Suprapubic skin (tissue), 3 donors: ENCODE data around the gene ESPN.

Experiments used
- EP300 ChIP-seq: sonication (generic); formaldehyde crosslinking; IDR thresholded peaks from one replicate; pipeline ENCODE4 v1.6.1; 2017; ENCODE audit warnings: antibody characterized with exemption
- POLR2A ChIP-seq, 2 donors: fragments of 450-650 bp; IDR thresholded peaks; one replicate each; pipeline ENCODE4 v1.6.1; 2017; ENCODE audit warnings: antibody characterized with exemption in 2 of 2, mild to moderate bottlenecking in 2 of 2, moderate library complexity in 2 of 2
- TF ChIP-seq, protein P1 (sequence below), 2 donors: fragments of 200-600 bp in 1 of 2; fragments of 450-650 bp in 1 of 2; sonication (generic) in 1 of 2; IDR thresholded peaks; one replicate each; pipeline ENCODE4 v1.5.1; 2016 to 2019; ENCODE audit warnings: antibody characterized with exemption in 2 of 2, mild to moderate bottlenecking in 1 of 2, moderate library complexity in 1 of 2

DNA sequence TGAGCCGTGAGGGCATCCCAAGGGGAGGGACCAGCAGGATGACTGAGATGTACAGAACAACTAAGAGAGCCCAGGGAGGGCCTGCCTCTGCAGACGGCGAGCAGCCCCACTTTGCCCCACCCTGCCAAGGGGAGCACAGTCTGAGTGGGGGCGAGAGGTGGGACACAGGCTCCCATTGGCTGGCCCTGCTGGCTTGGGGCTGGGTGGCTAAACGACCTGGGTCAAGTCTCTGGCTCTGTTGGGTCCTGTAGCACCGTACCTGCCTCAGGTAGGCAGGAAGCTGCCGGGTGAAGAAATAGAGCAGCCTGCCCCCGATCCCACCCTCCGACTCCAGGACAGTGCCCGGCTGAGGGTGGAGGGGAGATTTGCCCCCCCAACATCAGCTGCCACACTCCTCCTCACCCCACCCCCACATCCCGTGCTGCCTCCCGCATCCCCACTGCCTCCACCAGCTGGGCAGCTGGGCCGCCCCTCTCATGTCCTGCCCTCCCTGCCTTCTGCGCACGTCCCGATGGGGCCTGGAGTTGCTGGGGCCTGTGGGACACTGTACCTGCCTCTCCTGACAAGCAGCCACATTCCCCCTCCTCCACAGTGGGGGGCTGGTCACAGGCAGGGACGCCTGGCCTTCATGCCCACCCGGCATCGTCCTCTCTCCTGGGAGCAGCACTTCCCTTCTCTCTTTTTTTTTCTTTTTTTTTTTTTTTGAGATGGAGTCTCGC is 79.5 kb downstream of the ESPN start:
- TF ChIP-seq, protein P1, sequence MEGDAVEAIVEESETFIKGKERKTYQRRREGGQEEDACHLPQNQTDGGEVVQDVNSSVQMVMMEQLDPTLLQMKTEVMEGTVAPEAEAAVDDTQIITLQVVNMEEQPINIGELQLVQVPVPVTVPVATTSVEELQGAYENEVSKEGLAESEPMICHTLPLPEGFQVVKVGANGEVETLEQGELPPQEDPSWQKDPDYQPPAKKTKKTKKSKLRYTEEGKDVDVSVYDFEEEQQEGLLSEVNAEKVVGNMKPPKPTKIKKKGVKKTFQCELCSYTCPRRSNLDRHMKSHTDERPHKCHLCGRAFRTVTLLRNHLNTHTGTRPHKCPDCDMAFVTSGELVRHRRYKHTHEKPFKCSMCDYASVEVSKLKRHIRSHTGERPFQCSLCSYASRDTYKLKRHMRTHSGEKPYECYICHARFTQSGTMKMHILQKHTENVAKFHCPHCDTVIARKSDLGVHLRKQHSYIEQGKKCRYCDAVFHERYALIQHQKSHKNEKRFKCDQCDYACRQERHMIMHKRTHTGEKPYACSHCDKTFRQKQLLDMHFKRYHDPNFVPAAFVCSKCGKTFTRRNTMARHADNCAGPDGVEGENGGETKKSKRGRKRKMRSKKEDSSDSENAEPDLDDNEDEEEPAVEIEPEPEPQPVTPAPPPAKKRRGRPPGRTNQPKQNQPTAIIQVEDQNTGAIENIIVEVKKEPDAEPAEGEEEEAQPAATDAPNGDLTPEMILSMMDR (IDR thresholded peaks at IDR 0.05): no peak
- TF ChIP-seq EP300: no peak
- TF ChIP-seq POLR2A (IDR thresholded peaks at IDR 0.05): no peak
